Measurements from ENCODE around the gene AMOTL1.

DNA sequence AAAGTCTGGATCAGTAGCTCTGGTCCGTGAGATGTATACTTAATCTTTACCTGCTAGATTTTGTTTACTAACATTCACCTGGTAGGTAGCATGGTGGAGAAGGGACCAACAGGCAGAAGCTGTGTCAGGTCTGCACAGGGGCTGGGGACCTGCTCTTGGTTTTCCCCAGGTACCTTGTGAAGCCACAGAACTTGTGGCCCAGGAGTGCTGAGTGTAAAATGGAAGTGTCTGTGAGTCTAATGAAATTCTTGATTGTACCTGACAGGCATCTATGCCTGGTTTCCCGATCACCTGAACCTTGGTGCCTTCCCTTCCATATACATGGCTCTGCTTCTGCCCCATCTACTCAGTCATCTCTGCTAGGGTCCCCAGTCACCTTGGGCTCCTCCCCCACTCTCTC is 110.8 kb downstream of the AMOTL1 start:
- no peak for TF ChIP-seq LEF1 (IDR thresholded peaks at IDR 0.05; ENCODE audit: borderline replicate concordance)
- no peak for TF ChIP-seq FOXM1 (IDR thresholded peaks at IDR 0.05; ENCODE audit: borderline replicate concordance)
- no peak for TF ChIP-seq SP1 (IDR thresholded peaks at IDR 0.05)
- TF ChIP-seq SUZ12 (IDR thresholded peaks at IDR 0.05): no peak
